ENCODE measurements around the gene SPIN1. TPM values are rescaled to one million over a fixed set of nuclear protein-coding genes. Genes with fewer than 3 reads are reported as not detected.

The SPIN1 gene
- total RNA-seq, 1 experiment from 2014 or later, result 59.5 TPM

GRCh38 chr9:88392549-88392948, 4.3 kb downstream of the SPIN1 start:
- Mint-ChIP-seq H3K27me3 (ENCODE audit: unreplicated experiment) (no peaks in the 10 kb centered on the region), H3K9me3 (ENCODE audit: low read depth, unreplicated experiment) (no peaks in the 10 kb centered on the region), H3K36me3 (ENCODE audit: insufficient read depth, unreplicated experiment) (peaks cover 19% of the 10 kb centered on the region), H3K4me3 (ENCODE audit: low read depth, unreplicated experiment) (no peak overlapping the region), H3K4me1 (ENCODE audit: low read depth, unreplicated experiment) (peaks cover 29% of the 10 kb centered on the region), H3K27ac (ENCODE audit: unreplicated experiment) (no peak overlapping the region)
- BruUV-seq (replicated peaks), result no TSS peak
- TF ChIP-seq CTCF (IDR thresholded peaks at IDR 0.05; ENCODE audit: unreplicated experiment), result no peak
- CTCF ChIA-PET, result no interaction called here
- no peak for DNase-seq
- intact Hi-C loops (cut with micrococcal nuclease; ENCODE audit: unreplicated experiment), result loop anchor here (5.0 kb wide), 1 partner anchor 220 kb away; no protein-coding TSS in a partner anchor

GRCh38 chr9:88396836-88397577, 8.8 kb downstream of the SPIN1 start:
- BruUV-seq (replicated peaks), result no TSS peak
- intact Hi-C loops (cut with micrococcal nuclease; ENCODE audit: unreplicated experiment), result no loop called here
- H3K27me3 Mint-ChIP-seq (ENCODE audit: unreplicated experiment), result no peaks in the 10 kb centered on the region
- H3K4me3 Mint-ChIP-seq (ENCODE audit: low read depth, unreplicated experiment), result no peak overlapping the region
- TF ChIP-seq CTCF (IDR thresholded peaks at IDR 0.05; ENCODE audit: unreplicated experiment), result no peak
- peaks cover 15% of the 10 kb centered on the region for H3K36me3 Mint-ChIP-seq (ENCODE audit: insufficient read depth, unreplicated experiment)
- no peak overlapping the region for H3K27ac Mint-ChIP-seq (ENCODE audit: unreplicated experiment)
- no peak for DNase-seq
- CTCF ChIA-PET, result interaction anchor here (0.6 kb wide), 1 partner anchor 20 kb away, joined by 5 read pairs; no protein-coding TSS in a partner anchor
- peaks cover 41% of the 10 kb centered on the region for H3K4me1 Mint-ChIP-seq (ENCODE audit: low read depth, unreplicated experiment)
- H3K9me3 Mint-ChIP-seq (ENCODE audit: low read depth, unreplicated experiment), result no peaks in the 10 kb centered on the region

- DNase-seq, result no peak
- Mint-ChIP-seq H3K36me3 (ENCODE audit: insufficient read depth, unreplicated experiment) (peaks cover 15% of the 10 kb centered on the region), H3K9me3 (ENCODE audit: low read depth, unreplicated experiment) (no peaks in the 10 kb centered on the region)
Measured at GRCh38 chr9:88398016-88398415, 9.8 kb downstream of the SPIN1 start.

GRCh38 chr9:88399966-88400365, 11.7 kb downstream of the SPIN1 start:
- CTCF ChIA-PET, result no interaction called here
- Mint-ChIP-seq H3K27ac (ENCODE audit: unreplicated experiment) (peak overlapping the region; percentile 6), H3K4me3 (ENCODE audit: low read depth, unreplicated experiment) (no peak overlapping the region), H3K9me3 (ENCODE audit: low read depth, unreplicated experiment) (no peaks in the 10 kb centered on the region), H3K4me1 (ENCODE audit: low read depth, unreplicated experiment) (peaks cover 31% of the 10 kb centered on the region), H3K36me3 (ENCODE audit: insufficient read depth, unreplicated experiment) (peaks cover 15% of the 10 kb centered on the region), H3K27me3 (ENCODE audit: unreplicated experiment) (no peaks in the 10 kb centered on the region)
- intact Hi-C loops (cut with micrococcal nuclease; ENCODE audit: unreplicated experiment), result no loop called here
- no TSS peak for BruUV-seq (replicated peaks)
- no peak for TF ChIP-seq CTCF (IDR thresholded peaks at IDR 0.05; ENCODE audit: unreplicated experiment)
- DNase-seq, result no peak

More at GRCh38 chr9:88398016-88398415, 9.8 kb downstream of the SPIN1 start:
- Mint-ChIP-seq H3K4me3 (ENCODE audit: low read depth, unreplicated experiment) (no peak overlapping the region), H3K27me3 (ENCODE audit: unreplicated experiment) (no peaks in the 10 kb centered on the region), H3K4me1 (ENCODE audit: low read depth, unreplicated experiment) (peaks cover 31% of the 10 kb centered on the region), H3K27ac (ENCODE audit: unreplicated experiment) (no peak overlapping the region)
- no TSS peak for BruUV-seq (replicated peaks)
- CTCF ChIA-PET, result no interaction called here
- intact Hi-C loops (cut with micrococcal nuclease; ENCODE audit: unreplicated experiment), result no loop called here
- TF ChIP-seq CTCF (IDR thresholded peaks at IDR 0.05; ENCODE audit: unreplicated experiment), result no peak
